SK-N-SH treated with all-trans-retinoic acid at 6 μM for 48 hours (cell line): ENCODE results near the gene CRYBG1.
"Not testable (repeated sequence)": the region's sequence is repeated elsewhere in the genome, so short reads cannot be mapped to it uniquely, and the experiment has no call there.

Source experiments
- ATAC-seq: fragments of 200-7000 bp; cut with Tn5 transposase; 3 replicates; pipeline ENCODE4 v1.9.1; 2020; ENCODE audit warnings: mild to moderate bottlenecking, moderate library complexity
- ARNTL ChIP-seq: fragments of 450-650 bp; formaldehyde crosslinking; IDR thresholded peaks from 2 replicates; pipeline ENCODE4 v1.5.0; 2020; ENCODE audit warnings: low read depth, mild to moderate bottlenecking, moderate library complexity, borderline replicate concordance
- BACH2 ChIP-seq: fragments of 250-450 bp; sonication (Bioruptor Pico); IDR thresholded peaks from 2 replicates; pipeline ENCODE4 v1.9.0; 2021; ENCODE audit warnings: mild to moderate bottlenecking, borderline replicate concordance
- CREB5 ChIP-seq: fragments of 250-450 bp; sonication (Bioruptor Pico); IDR thresholded peaks from 2 replicates; pipeline ENCODE4 v1.5.1; 2020; ENCODE audit warnings: low read depth, mild to moderate bottlenecking, moderate library complexity
- CSDC2 ChIP-seq: fragments of 250-450 bp; sonication (Bioruptor Pico); IDR thresholded peaks from 2 replicates; pipeline ENCODE4 v1.5.0; 2020; ENCODE audit warnings: mild to moderate bottlenecking, moderate library complexity
- ESRRG ChIP-seq: fragments of 250-450 bp; sonication (Bioruptor Pico); IDR thresholded peaks from 2 replicates; pipeline ENCODE4 v1.6.1; 2021; ENCODE audit warnings: mild to moderate bottlenecking
- GLIS3 ChIP-seq: fragments of 250-450 bp; sonication (Bioruptor Pico); IDR thresholded peaks from 2 replicates; pipeline ENCODE4 v1.5.0; 2020; ENCODE audit warnings: mild to moderate bottlenecking, moderate library complexity
- ISL1 ChIP-seq: fragments of 250-450 bp; sonication (Bioruptor Pico); IDR thresholded peaks from 2 replicates; pipeline ENCODE4 v2.1.2; 2022; ENCODE audit warnings: mild to moderate bottlenecking, moderate library complexity
- OSR1 ChIP-seq: fragments of 250-450 bp; sonication (Bioruptor Pico); IDR thresholded peaks from 2 replicates; pipeline ENCODE4 v1.8.0; 2022; ENCODE audit warnings: moderate library complexity, mild to moderate bottlenecking, inconsistent platforms
- POU6F1 ChIP-seq: fragments of 250-450 bp; sonication (Bioruptor Pico); IDR thresholded peaks from 2 replicates; pipeline ENCODE4 v1.8.0; 2021; ENCODE audit warnings: low read depth, mild to moderate bottlenecking, moderate library complexity, borderline replicate concordance
- PPARA ChIP-seq: fragments of 250-450 bp; sonication (Bioruptor Pico); IDR thresholded peaks from 2 replicates; pipeline ENCODE4 v1.5.0; 2020; ENCODE audit warnings: mild to moderate bottlenecking, borderline replicate concordance
- RARB ChIP-seq: fragments of 250-450 bp; sonication (Bioruptor Pico); IDR thresholded peaks from 2 replicates; pipeline ENCODE4 v1.8.0; 2021; ENCODE audit warnings: mild to moderate bottlenecking, moderate library complexity
- SNAI2 ChIP-seq: fragments of 250-450 bp; sonication (Bioruptor Pico); IDR thresholded peaks from 2 replicates; pipeline ENCODE4 v1.5.0; 2020; ENCODE audit warnings: mild to moderate bottlenecking, moderate library complexity
- TCF4 ChIP-seq: fragments of 250-450 bp; sonication (Bioruptor Pico); IDR thresholded peaks from 2 replicates; pipeline ENCODE4 v1.8.0; 2021; ENCODE audit warnings: mild to moderate bottlenecking, moderate library complexity, borderline replicate concordance
- TOX ChIP-seq: fragments of 250-450 bp; sonication (Bioruptor Pico); IDR thresholded peaks from 2 replicates; pipeline ENCODE4 v1.8.0; 2021; ENCODE audit warnings: mild to moderate bottlenecking, moderate library complexity, borderline replicate concordance
- ZC3H10 ChIP-seq: fragments of 250-450 bp; sonication (Bioruptor Pico); IDR thresholded peaks from 2 replicates; pipeline ENCODE4 v1.5.1; 2021; ENCODE audit warnings: mild to moderate bottlenecking, moderate library complexity
- ZFP3 ChIP-seq: fragments of 250-450 bp; sonication (Bioruptor Pico); IDR thresholded peaks from 2 replicates; pipeline ENCODE4 v1.5.0; 2020; ENCODE audit warnings: mild to moderate bottlenecking, moderate library complexity
- ZFP30 ChIP-seq: fragments of 450-650 bp; formaldehyde crosslinking; IDR thresholded peaks from 2 replicates; pipeline ENCODE4 v1.5.0; 2022; ENCODE audit warnings: mild to moderate bottlenecking, moderate library complexity
- ZNF565 ChIP-seq: fragments of 450-650 bp; formaldehyde crosslinking; conservative IDR thresholded peaks from 2 replicates; pipeline ENCODE4 v1.5.0; 2020; ENCODE audit warnings: low read depth, mild to moderate bottlenecking, moderate library complexity
- ZNF70 ChIP-seq: fragments of 450-650 bp; formaldehyde crosslinking; IDR thresholded peaks from 2 replicates; pipeline ENCODE4 v1.5.0; 2020; ENCODE audit warnings: mild to moderate bottlenecking, moderate library complexity
- ZNF8 ChIP-seq: fragments of 450-650 bp; formaldehyde crosslinking; IDR thresholded peaks from 2 replicates; pipeline ENCODE4 v1.5.0; 2020; ENCODE audit warnings: mild to moderate bottlenecking, moderate library complexity
- TF ChIP-seq, protein P1 (sequence below): fragments of 250-450 bp; sonication (Bioruptor Pico); IDR thresholded peaks from 2 replicates; pipeline ENCODE4 v1.5.0; 2020; ENCODE audit warnings: mild to moderate bottlenecking, moderate library complexity
- TF ChIP-seq, protein P2 (sequence below): fragments of 250-450 bp; sonication (Bioruptor Pico); IDR thresholded peaks from 2 replicates; pipeline ENCODE4 v1.5.1; 2021; ENCODE audit warnings: mild to moderate bottlenecking, moderate library complexity

CRYBG1 gene

GRCh38 chr6:106513808-106514582 lies 153.5 kb downstream of the CRYBG1 start:
- no peak for TF ChIP-seq ZNF565 (CRISPR knock-in tag)
- ATAC-seq = no peak

GRCh38 chr6:106514583-106514885 lies 154.0 kb downstream of the CRYBG1 start:
- ATAC-seq = no peak
- TF ChIP-seq TOX = no peak
- TF ChIP-seq, protein P1, sequence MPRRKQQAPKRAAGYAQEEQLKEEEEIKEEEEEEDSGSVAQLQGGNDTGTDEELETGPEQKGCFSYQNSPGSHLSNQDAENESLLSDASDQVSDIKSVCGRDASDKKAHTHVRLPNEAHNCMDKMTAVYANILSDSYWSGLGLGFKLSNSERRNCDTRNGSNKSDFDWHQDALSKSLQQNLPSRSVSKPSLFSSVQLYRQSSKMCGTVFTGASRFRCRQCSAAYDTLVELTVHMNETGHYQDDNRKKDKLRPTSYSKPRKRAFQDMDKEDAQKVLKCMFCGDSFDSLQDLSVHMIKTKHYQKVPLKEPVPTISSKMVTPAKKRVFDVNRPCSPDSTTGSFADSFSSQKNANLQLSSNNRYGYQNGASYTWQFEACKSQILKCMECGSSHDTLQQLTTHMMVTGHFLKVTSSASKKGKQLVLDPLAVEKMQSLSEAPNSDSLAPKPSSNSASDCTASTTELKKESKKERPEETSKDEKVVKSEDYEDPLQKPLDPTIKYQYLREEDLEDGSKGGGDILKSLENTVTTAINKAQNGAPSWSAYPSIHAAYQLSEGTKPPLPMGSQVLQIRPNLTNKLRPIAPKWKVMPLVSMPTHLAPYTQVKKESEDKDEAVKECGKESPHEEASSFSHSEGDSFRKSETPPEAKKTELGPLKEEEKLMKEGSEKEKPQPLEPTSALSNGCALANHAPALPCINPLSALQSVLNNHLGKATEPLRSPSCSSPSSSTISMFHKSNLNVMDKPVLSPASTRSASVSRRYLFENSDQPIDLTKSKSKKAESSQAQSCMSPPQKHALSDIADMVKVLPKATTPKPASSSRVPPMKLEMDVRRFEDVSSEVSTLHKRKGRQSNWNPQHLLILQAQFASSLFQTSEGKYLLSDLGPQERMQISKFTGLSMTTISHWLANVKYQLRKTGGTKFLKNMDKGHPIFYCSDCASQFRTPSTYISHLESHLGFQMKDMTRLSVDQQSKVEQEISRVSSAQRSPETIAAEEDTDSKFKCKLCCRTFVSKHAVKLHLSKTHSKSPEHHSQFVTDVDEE = no peak
- no peak for TF ChIP-seq GLIS3
- TF ChIP-seq ARNTL = no peak
- no peak for TF ChIP-seq BACH2 (CRISPR knock-in tag)
- no peak for TF ChIP-seq POU6F1
- TF ChIP-seq ESRRG (CRISPR knock-in tag) = no peak
- no peak for TF ChIP-seq ZC3H10 (CRISPR knock-in tag)
- TF ChIP-seq ZFP30 (CRISPR knock-in tag) = no peak
- TF ChIP-seq TCF4 (CRISPR knock-in tag) = no peak
- TF ChIP-seq CSDC2 (CRISPR knock-in tag) = no peak
- TF ChIP-seq ZNF70 (CRISPR knock-in tag) = no peak
- TF ChIP-seq RARB = no peak
- TF ChIP-seq, protein P2, sequence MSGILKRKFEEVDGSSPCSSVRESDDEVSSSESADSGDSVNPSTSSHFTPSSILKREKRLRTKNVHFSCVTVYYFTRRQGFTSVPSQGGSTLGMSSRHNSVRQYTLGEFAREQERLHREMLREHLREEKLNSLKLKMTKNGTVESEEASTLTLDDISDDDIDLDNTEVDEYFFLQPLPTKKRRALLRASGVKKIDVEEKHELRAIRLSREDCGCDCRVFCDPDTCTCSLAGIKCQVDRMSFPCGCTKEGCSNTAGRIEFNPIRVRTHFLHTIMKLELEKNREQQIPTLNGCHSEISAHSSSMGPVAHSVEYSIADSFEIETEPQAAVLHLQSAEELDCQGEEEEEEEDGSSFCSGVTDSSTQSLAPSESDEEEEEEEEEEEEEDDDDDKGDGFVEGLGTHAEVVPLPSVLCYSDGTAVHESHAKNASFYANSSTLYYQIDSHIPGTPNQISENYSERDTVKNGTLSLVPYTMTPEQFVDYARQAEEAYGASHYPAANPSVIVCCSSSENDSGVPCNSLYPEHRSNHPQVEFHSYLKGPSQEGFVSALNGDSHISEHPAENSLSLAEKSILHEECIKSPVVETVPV (CRISPR knock-in tag) = no peak

GRCh38 chr6:106515582-106515981 lies 155.1 kb downstream of the CRYBG1 start:
- not testable (repeated sequence) for ATAC-seq

- ATAC-seq = no peak
- TF ChIP-seq, protein P2 (CRISPR knock-in tag) = no peak
- TF ChIP-seq ZNF70 (CRISPR knock-in tag) (no peak), ZNF8 (CRISPR knock-in tag) (no peak), OSR1 (CRISPR knock-in tag) (no peak), ZC3H10 (CRISPR knock-in tag) (no peak), ZNF565 (CRISPR knock-in tag) (no peak), CREB5 (CRISPR knock-in tag) (no peak), RARB (no peak), ZFP3 (CRISPR knock-in tag) (no peak), TCF4 (CRISPR knock-in tag) (no peak), ISL1 (CRISPR knock-in tag) (no peak), TOX (no peak), SNAI2 (no peak), PPARA (no peak), ZFP30 (CRISPR knock-in tag) (no peak)
- TF ChIP-seq, protein P1 = no peak
- TF ChIP-seq, all 23 proteins: peak for 0
These were observed 156.1 kb downstream of the CRYBG1 start for GRCh38 chr6:106516616-106517015.
